Right cardiac atrium (tissue), 5 donors: ENCODE data around the gene GADD45A. TPM values are rescaled to one million over a fixed set of nuclear protein-coding genes. Genes with fewer than 3 reads are reported as not detected.

Experiments used
- ATAC-seq, 2 donors: fragments of 200-7000 bp; cut with Tn5 transposase; one replicate each; pipeline versions ENCODE4 v1.8.0 to v1.9.1; 2020; ENCODE audit warnings: moderate library complexity in 2 of 2, mild to moderate bottlenecking in 1 of 2
- DNase-seq, 3 donors: peaks; one replicate each; pipeline ENCODE4 v3.0.0-alpha.2; 2020
- H3K27ac ChIP-seq: one replicate; pipeline ENCODE4 v1.5.1; 2013; ENCODE audit warnings: mild to moderate bottlenecking, low read length, control low read depth, moderate library complexity
- H3K27me3 ChIP-seq: one replicate; pipeline ENCODE4 v1.6.1; 2013; ENCODE audit not compliant: control insufficient read depth, insufficient read depth
- H3K4me1 ChIP-seq: one replicate; pipeline ENCODE4 v1.6.1; 2013; ENCODE audit warnings: low read length; ENCODE audit not compliant: control insufficient read depth, insufficient read depth
- H3K4me3 ChIP-seq: one replicate; pipeline ENCODE4 v1.5.1; 2013; ENCODE audit warnings: low read length, control low read depth
- H3K9me3 ChIP-seq: one replicate; pipeline ENCODE4 v1.6.1; 2013; ENCODE audit warnings: low read length; ENCODE audit not compliant: control insufficient read depth
- WGBS: extraction: QIAGEN DNeasy Blood & Tissue Kit; methylation state at CpG from one replicate; pipeline ENCODE4 v1.1.7; 2013; 5-methylcytosine and 5-hydroxymethylcytosine counted together
- intact Hi-C, 4 donors: fragments of 100-400 bp; cut with DNase I; formaldehyde crosslinking; loops; one replicate each; pipeline versions ENCODE4 v1.11.0 to v1.14.0; 2022 to 2023
- polyA plus RNA-seq: library from polyadenylated mRNA; stranded (reverse); fragments of 200-250 nt; gene quantifications from one replicate; pipeline ENCODE4 v1.2.3, GENCODE V29; 2013
- total RNA-seq, 4 donors: library from RNA; stranded (reverse); fragmentation: NEBNext Ultra II Directional; extraction: Animal tissue kit (Norgen Biotek cat#: 25700); gene quantifications; one replicate each; pipeline ENCODE4 v1.2.1, GENCODE V29; 2021
- donor health status: healthy with polysubstance abuse.
- donor health status: DM: no; HTN: yes; CAD: no.
- donor health status: DM: no; HTN: no; CAD: no.
- donor health status: DM: no; HTN: yes; CAD: no; lungs with severe emphysema.
- donor health status: DM: yes; HTN: yes; CAD: no.

The GADD45A gene
- total and polyA plus RNA-seq, 5 donors: 10.5 to 24.6 (median 18.2) TPM

- H3K9me3 ChIP-seq: no peaks in the 10 kb centered on the region
- H3K4me3 ChIP-seq: no peak overlapping the region
- 86% methylated on average over 3 of the region's 3 CpGs for WGBS
- no peaks in the 10 kb centered on the region for H3K27me3 ChIP-seq
- no peak overlapping the region for H3K27ac ChIP-seq
- no peak for DNase-seq
- intact Hi-C loops: no loop called here
- no peak for ATAC-seq
- peaks cover 19% of the 10 kb centered on the region for H3K4me1 ChIP-seq
Observed at GRCh38 chr1:67734323-67734690, 49.3 kb downstream of the GADD45A start.

- Histone ChIP-seq H3K9me3 (no peaks in the 10 kb centered on the region), H3K27ac (no peak overlapping the region), H3K4me3 (no peak overlapping the region), H3K4me1 (peaks cover 19% of the 10 kb centered on the region), H3K27me3 (no peaks in the 10 kb centered on the region)
- intact Hi-C loops: no loop called here
- ATAC-seq: no peak
- no peak for DNase-seq
- 40% methylated on average over 3 of the region's 3 CpGs for whole genome bisulfite sequencing
Observed at GRCh38 chr1:67735206-67735605, 50.2 kb downstream of the GADD45A start.

GRCh38 chr1:67735806-67736627 is 51.0 kb downstream of the GADD45A start:
- intact Hi-C loops: no loop called here
- DNase-seq (peak; percentile 75 to 88 (median 77)), ATAC-seq (peak; percentile 85 to 88)
- no peaks in the 10 kb centered on the region for H3K9me3 ChIP-seq
- H3K27ac ChIP-seq: peak overlapping the region; percentile 68
- no peaks in the 10 kb centered on the region for H3K27me3 ChIP-seq
- WGBS: 20% methylated on average over 11 of the region's 11 CpGs
- no peak overlapping the region for H3K4me3 ChIP-seq
- peaks cover 19% of the 10 kb centered on the region for H3K4me1 ChIP-seq

GRCh38 chr1:67736750-67737149 is 51.7 kb downstream of the GADD45A start:
- Histone ChIP-seq H3K9me3 (no peaks in the 10 kb centered on the region), H3K27me3 (no peaks in the 10 kb centered on the region), H3K4me3 (no peak overlapping the region), H3K4me1 (peaks cover 22% of the 10 kb centered on the region), H3K27ac (peak overlapping the region; percentile 68)
- WGBS: 86% methylated on average over 3 of the region's 3 CpGs
- intact Hi-C loops: no loop called here
- no peak for DNase-seq
- ATAC-seq: no peak

GRCh38 chr1:67737875-67738274 is 52.9 kb downstream of the GADD45A start:
- ATAC-seq (no peak), DNase-seq (no peak)
- intact Hi-C loops: no loop called here
- H3K27me3 ChIP-seq: no peaks in the 10 kb centered on the region
- H3K4me3 ChIP-seq: no peak overlapping the region
- 98% methylated on average over 3 of the region's 3 CpGs for WGBS
- peaks cover 17% of the 10 kb centered on the region for H3K4me1 ChIP-seq
- H3K27ac ChIP-seq: no peak overlapping the region
- H3K9me3 ChIP-seq: no peaks in the 10 kb centered on the region

Other genes with a start within 250 kb of the GADD45A start
- gene GNG12, start 148.3 kb downstream of the GADD45A start, total RNA-seq: 10 to 100 TPM; 30.1 to 44.9 (median 32.1) TPM
- 12.2 TPM for gene GNG12, start 148.3 kb downstream of the GADD45A start, polyA plus RNA-seq